Liver (tissue), 3 donors: Measurements from ENCODE around the gene CFAP74.

ENCODE experiments used
- CTCF ChIP-seq: fragments of 150-350 bp; IDR thresholded peaks from 2 replicates; pipeline ENCODE4 v1.5.1; 2017; ENCODE audit warnings: improper control_type of control experiment, low read depth, low read length; ENCODE audit not compliant: missing input control
- EGR1 ChIP-seq, 2 donors: IDR thresholded peaks; 2 replicates each; pipeline ENCODE4 v1.6.1; 2016 to 2018; ENCODE audit warnings: antibody characterized with exemption in 2 of 2, low read depth in 2 of 2
- JUND ChIP-seq, 2 donors: IDR thresholded peaks; 2 replicates each; pipeline ENCODE4 v1.6.1; 2016; ENCODE audit warnings: antibody characterized with exemption in 2 of 2
- NR2F2 ChIP-seq: IDR thresholded peaks from 2 replicates; pipeline ENCODE4 v1.6.1; 2016; ENCODE audit warnings: antibody characterized with exemption
- RAD21 ChIP-seq, 2 donors: IDR thresholded peaks; 2 replicates each; pipeline ENCODE4 v1.6.1; 2016; ENCODE audit warnings: antibody characterized with exemption in 2 of 2, mild to moderate bottlenecking in 2 of 2
- REST ChIP-seq: IDR thresholded peaks from 2 replicates; pipeline ENCODE4 v1.6.1; 2016; ENCODE audit warnings: antibody characterized with exemption, mild to moderate bottlenecking
- SP1 ChIP-seq: IDR thresholded peaks from 2 replicates; pipeline ENCODE4 v1.6.1; 2018; ENCODE audit warnings: antibody characterized with exemption, mild to moderate bottlenecking
- TAF1 ChIP-seq: conservative IDR thresholded peaks from 2 replicates; pipeline ENCODE4 v1.6.1; 2016; ENCODE audit warnings: antibody characterized with exemption, mild to moderate bottlenecking
- donor health status: healthy.
- donor health status: healthy.

- TF ChIP-seq NR2F2 (no peak), REST (no peak), CTCF (no peak), SP1 (no peak), JUND (IDR thresholded peaks at IDR 0.05) (no peak), RAD21 (IDR thresholded peaks at IDR 0.05) (no peak), EGR1 (IDR thresholded peaks at IDR 0.05; ENCODE audit: low read depth in 2 of 2) (no peak), TAF1 (no peak)
Measured at GRCh38 chr1:1929102-1929638, 74.4 kb downstream of the CFAP74 start.
